ENCODE results near the gene CDK5RAP1. TPM values are rescaled to one million over a fixed set of nuclear protein-coding genes. Genes with fewer than 3 reads are reported as not detected.

Gene CDK5RAP1
- total and polyA plus RNA-seq, 4 donors, result 20.3 to 43.1 (median 23.2) TPM

- H3K4me3 ChIP-seq, result no peak overlapping the region
- H3K27me3 ChIP-seq (ENCODE audit: control insufficient read depth in 3 of 3, insufficient read depth in 3 of 3, low read length in 2 of 3), result no peaks in the 10 kb centered on the region
- DNase-seq, result no peak
- ATAC-seq (ENCODE audit: insufficient read depth, low FRiP score), result no peak
- TF ChIP-seq CTCF (IDR thresholded peaks at IDR 0.05; ENCODE audit: control extremely low read depth, extremely low read depth), result no peak
- H3K9me3 ChIP-seq (ENCODE audit: control insufficient read depth in 4 of 4, insufficient read depth in 3 of 4, low read length in 3 of 4), result peaks cover 0 to 3% (median 0%) of the 10 kb centered on the region in 4 donors
- no peak overlapping the region for H3K27ac ChIP-seq (ENCODE audit: low read depth in 1 of 2, low read length in 1 of 2)
- no peaks in the 10 kb centered on the region for H3K4me1 ChIP-seq (ENCODE audit: control insufficient read depth in 5 of 5, insufficient read depth in 5 of 5, low read length in 5 of 5)
- H3K9ac ChIP-seq (ENCODE audit: insufficient read depth in 1 of 2, low read length in 2 of 2), result no peak overlapping the region
- 79 to 84% methylated on average over 18 of the region's 18 CpGs for WGBS, 2 donors
- H3K36me3 ChIP-seq (ENCODE audit: control insufficient read depth in 4 of 4, insufficient read depth in 4 of 4, low read length in 4 of 4), result peaks cover 0 to 23% (median 14%) of the 10 kb centered on the region in 4 donors
Observed at GRCh38 chr20:33408716-33409654, 7.7 kb upstream of the CDK5RAP1 start.

DNA sequence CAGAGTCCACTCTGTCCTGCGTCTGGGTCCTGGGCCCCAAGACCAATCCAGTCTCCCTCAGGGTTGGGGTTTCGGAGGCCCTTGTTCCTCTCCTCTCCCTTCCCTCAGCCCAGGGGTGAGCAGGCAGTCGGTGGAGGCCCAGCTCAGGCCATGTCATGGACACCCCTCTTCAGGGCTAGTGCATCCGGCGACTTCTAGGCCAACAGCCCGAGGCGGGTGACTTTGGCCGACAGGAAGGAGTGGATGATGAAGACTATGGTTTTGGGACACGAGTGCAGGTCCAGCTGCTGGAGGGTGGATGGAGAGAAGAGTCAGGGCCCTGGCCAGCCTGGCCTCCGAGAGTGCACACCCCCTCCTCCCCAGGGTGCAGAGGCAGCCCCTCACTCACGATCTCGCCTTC, 7.0 kb upstream of the CDK5RAP1 start:
- DNase-seq, result no peak
- no peaks in the 10 kb centered on the region for H3K4me1 ChIP-seq (ENCODE audit: control insufficient read depth in 5 of 5, insufficient read depth in 5 of 5, low read length in 5 of 5)
- 92 to 94% methylated on average over 12 of the region's 12 CpGs for WGBS, 2 donors
- H3K9me3 ChIP-seq (ENCODE audit: control insufficient read depth in 4 of 4, insufficient read depth in 3 of 4, low read length in 3 of 4), result peaks cover 0 to 3% (median 0%) of the 10 kb centered on the region in 4 donors
- peaks cover 0 to 23% (median 14%) of the 10 kb centered on the region in 4 donors for H3K36me3 ChIP-seq (ENCODE audit: control insufficient read depth in 4 of 4, insufficient read depth in 4 of 4, low read length in 4 of 4)
- no peak overlapping the region for H3K4me3 ChIP-seq
- no peak for ATAC-seq (ENCODE audit: insufficient read depth, low FRiP score)
- H3K27ac ChIP-seq (ENCODE audit: low read depth in 1 of 2, low read length in 1 of 2), result no peak overlapping the region
- no peak overlapping the region for H3K9ac ChIP-seq (ENCODE audit: insufficient read depth in 1 of 2, low read length in 2 of 2)
- no peaks in the 10 kb centered on the region for H3K27me3 ChIP-seq (ENCODE audit: control insufficient read depth in 3 of 3, insufficient read depth in 3 of 3, low read length in 2 of 3)
- TF ChIP-seq CTCF (IDR thresholded peaks at IDR 0.05; ENCODE audit: control extremely low read depth, extremely low read depth), result no peak

- 64 to 70% methylated on average over 4 of the region's 4 CpGs for WGBS, 2 donors
- no peak overlapping the region for H3K27ac ChIP-seq (ENCODE audit: low read depth in 1 of 2, low read length in 1 of 2)
- no peak for ATAC-seq (ENCODE audit: insufficient read depth, low FRiP score)
- no peak for TF ChIP-seq CTCF (IDR thresholded peaks at IDR 0.05; ENCODE audit: control extremely low read depth, extremely low read depth)
- no peak overlapping the region for H3K4me3 ChIP-seq
- no peaks in the 10 kb centered on the region for H3K27me3 ChIP-seq (ENCODE audit: control insufficient read depth in 3 of 3, insufficient read depth in 3 of 3, low read length in 2 of 3)
- H3K9me3 ChIP-seq (ENCODE audit: control insufficient read depth in 4 of 4, insufficient read depth in 3 of 4, low read length in 3 of 4), result peaks cover 0 to 3% (median 0%) of the 10 kb centered on the region in 4 donors
- no peaks in the 10 kb centered on the region for H3K4me1 ChIP-seq (ENCODE audit: control insufficient read depth in 5 of 5, insufficient read depth in 5 of 5, low read length in 5 of 5)
- DNase-seq, result no peak
- H3K9ac ChIP-seq (ENCODE audit: insufficient read depth in 1 of 2, low read length in 2 of 2), result no peak overlapping the region
- H3K36me3 ChIP-seq (ENCODE audit: control insufficient read depth in 4 of 4, insufficient read depth in 4 of 4, low read length in 4 of 4), result peaks cover 0 to 23% (median 14%) of the 10 kb centered on the region in 4 donors
Observed at GRCh38 chr20:33407796-33408195, 6.5 kb upstream of the CDK5RAP1 start.
